Measurements from ENCODE around the gene GFI1. TPM values are rescaled to one million over a fixed set of nuclear protein-coding genes. Genes with fewer than 3 reads are reported as not detected.

GFI1 gene
- polyA plus RNA-seq, 4 donors = 0.17 to 0.36 (median 0.23) TPM

GRCh38 chr1:92488832-92489231 is 2.1 kb upstream of the GFI1 start:
- DNase-seq (ENCODE audit: low read depth in 4 of 4, low spot score in 3 of 4) = no peak

- no peak for DNase-seq (ENCODE audit: low read depth in 4 of 4, low spot score in 3 of 4)
These were observed 1.7 kb upstream of the GFI1 start for GRCh38 chr1:92488416-92488815.

- no peak for DNase-seq (ENCODE audit: low read depth in 4 of 4, low spot score in 3 of 4)
These were observed 417 bp upstream of the GFI1 start for GRCh38 chr1:92487078-92487605.

- peak in 1 of 4 donors; percentile 18 for DNase-seq (ENCODE audit: low read depth in 4 of 4, low spot score in 3 of 4)
These were observed 1.1 kb downstream of the GFI1 start for GRCh38 chr1:92485381-92486250.

- DNase-seq (ENCODE audit: low read depth in 4 of 4, low spot score in 3 of 4) = peak in 1 of 4 donors; percentile 35
These were observed 2.0 kb downstream of the GFI1 start for GRCh38 chr1:92484472-92485380.

GRCh38 chr1:92483610-92484471 is 2.9 kb downstream of the GFI1 start:
- peak in 1 of 4 donors; percentile 31 for DNase-seq (ENCODE audit: low read depth in 4 of 4, low spot score in 3 of 4)

GRCh38 chr1:92482665-92483609 is 3.8 kb downstream of the GFI1 start:
- DNase-seq (ENCODE audit: low read depth in 4 of 4, low spot score in 3 of 4) = peak in 1 of 4 donors; percentile 13

- peak in 1 of 4 donors; percentile 47 for DNase-seq (ENCODE audit: low read depth in 4 of 4, low spot score in 3 of 4)
These were observed 4.6 kb downstream of the GFI1 start for GRCh38 chr1:92481971-92482664.

- peak in 1 of 4 donors; percentile 7 for DNase-seq (ENCODE audit: low read depth in 4 of 4, low spot score in 3 of 4)
These were observed 5.2 kb downstream of the GFI1 start for GRCh38 chr1:92481599-92481925.

GRCh38 chr1:92480813-92481598 is 5.7 kb downstream of the GFI1 start:
- DNase-seq (ENCODE audit: low read depth in 4 of 4, low spot score in 3 of 4) = peak in 1 of 4 donors; percentile 13

- DNase-seq (ENCODE audit: low read depth in 4 of 4, low spot score in 3 of 4) = peak in 1 of 4 donors; percentile 7
These were observed 6.4 kb downstream of the GFI1 start for GRCh38 chr1:92480200-92480812.

GRCh38 chr1:92479587-92479986 is 7.1 kb downstream of the GFI1 start:
- DNase-seq (ENCODE audit: low read depth in 4 of 4, low spot score in 3 of 4) = no peak

- DNase-seq (ENCODE audit: low read depth in 4 of 4, low spot score in 3 of 4) = no peak
These were observed 8.3 kb downstream of the GFI1 start for GRCh38 chr1:92478393-92478792.

- DNase-seq (ENCODE audit: low read depth in 4 of 4, low spot score in 3 of 4) = no peak
These were observed 10.6 kb downstream of the GFI1 start for GRCh38 chr1:92476071-92476631.

- no peak for DNase-seq (ENCODE audit: low read depth in 4 of 4, low spot score in 3 of 4)
These were observed 11.7 kb downstream of the GFI1 start for GRCh38 chr1:92475029-92475428.

- no peak for DNase-seq (ENCODE audit: low read depth in 4 of 4, low spot score in 3 of 4)
These were observed 12.8 kb downstream of the GFI1 start for GRCh38 chr1:92473781-92474495.
